GM21423 (cell line): ENCODE measurements around the gene ABCA3.

ENCODE experiments used
- ATAC-seq: cut with Tn5 transposase; IDR thresholded peaks from one replicate; pipeline ENCODE4 v1.9.1; 2021; ENCODE audit warnings: mild to moderate bottlenecking, moderate library complexity; ENCODE audit not compliant: unreplicated experiment

ABCA3 gene

GRCh38 chr16:2319606-2320005 is 20.9 kb downstream of the ABCA3 start:
- ATAC-seq: no peak

GRCh38 chr16:2317231-2318020 is 23.1 kb downstream of the ABCA3 start:
- ATAC-seq: no peak

- ATAC-seq: no peak
Measured at GRCh38 chr16:2308089-2308962, 32.2 kb downstream of the ABCA3 start.

GRCh38 chr16:2299915-2300192 is 40.7 kb downstream of the ABCA3 start:
- no peak for ATAC-seq

GRCh38 chr16:2299121-2299914 is 41.2 kb downstream of the ABCA3 start:
- no peak for ATAC-seq

GRCh38 chr16:2298621-2299020 is 41.9 kb downstream of the ABCA3 start:
- ATAC-seq: no peak

GRCh38 chr16:2297506-2297860 is 43.0 kb downstream of the ABCA3 start:
- ATAC-seq: no peak

GRCh38 chr16:2296661-2297505 is 43.6 kb downstream of the ABCA3 start:
- ATAC-seq: no peak

GRCh38 chr16:2295056-2295798 is 45.3 kb downstream of the ABCA3 start:
- no peak for ATAC-seq

GRCh38 chr16:2292221-2292620 is 48.3 kb downstream of the ABCA3 start:
- no peak for ATAC-seq

- ATAC-seq: no peak
Measured at GRCh38 chr16:2289282-2289681, 51.2 kb downstream of the ABCA3 start.

GRCh38 chr16:2288726-2289125 is 51.8 kb downstream of the ABCA3 start:
- ATAC-seq: no peak

- no peak for ATAC-seq
Measured at GRCh38 chr16:2287916-2288547, 52.5 kb downstream of the ABCA3 start.

- ATAC-seq: no peak
Measured at GRCh38 chr16:2286550-2286949, 54.0 kb downstream of the ABCA3 start.

- no peak for ATAC-seq
Measured at GRCh38 chr16:2285731-2286191, 54.8 kb downstream of the ABCA3 start.

- no peak for ATAC-seq
Measured at GRCh38 chr16:2284797-2285576, 55.5 kb downstream of the ABCA3 start.

- ATAC-seq: no peak
Measured at GRCh38 chr16:2284001-2284770, 56.3 kb downstream of the ABCA3 start.
